ENCODE results near the gene OR4M1.
"Not testable (repeated sequence)": the region's sequence is repeated elsewhere in the genome, so short reads cannot be mapped to it uniquely, and the experiment has no call there.

- TF ChIP-seq POLR2A (IDR thresholded peaks at IDR 0.05; ENCODE audit: low read length); GATA1 (IDR thresholded peaks at IDR 0.05; ENCODE audit: low read depth, low read length): not testable (repeated sequence)
Observed at GRCh38 chr14:19772454-19772853, 850 bp upstream of the OR4M1 start.

Measured in erythroblast (primary cell).